OCI-LY3 (cell line): ENCODE data around the gene NDC1.

ENCODE experiments used
- H2AFZ ChIP-seq: fragments of 200-600, 300-600 bp; shearing (Covaris generic); 2 replicates; pipeline ENCODE4 v1.6.0; 2014; ENCODE audit warnings: antibody characterized with exemption, low read depth, low read length
- H3K27ac ChIP-seq: fragments of 200-600, 300-600 bp; sonication (generic); 2 replicates; pipeline ENCODE4 v1.5.1; 2014; ENCODE audit warnings: mild to moderate bottlenecking, low read length, moderate library complexity, mixed read lengths
- H3K27me3 ChIP-seq: fragments of 200-600, 300-600 bp; sonication (generic); 2 replicates; pipeline ENCODE4 v1.6.1; 2014; ENCODE audit warnings: low read depth, low read length, mixed read lengths
- H3K36me3 ChIP-seq: fragments of 200-600, 300-600 bp; sonication (generic); replicated peaks from 2 replicates; pipeline ENCODE3; 2014; ENCODE audit warnings: low read depth, low read length, mixed read lengths
- H3K4me1 ChIP-seq: fragments of 300-600, 200-600 bp; sonication (generic); 2 replicates; pipeline ENCODE4 v1.6.1; 2014; ENCODE audit warnings: low read length, mixed read lengths
- H3K4me2 ChIP-seq: fragments of 200-600, 300-600 bp; sonication (generic); 2 replicates; pipeline ENCODE4 v1.6.1; 2014; ENCODE audit warnings: low read length, mixed read lengths
- H3K4me3 ChIP-seq: fragments of 300-600, 200-600 bp; sonication (generic); 2 replicates; pipeline ENCODE4 v1.5.1; 2014; ENCODE audit warnings: antibody characterized with exemption, mild to moderate bottlenecking, low read length, moderate library complexity
- H3K79me2 ChIP-seq: fragments of 300-600, 200-600 bp; shearing (Covaris generic); 2 replicates; pipeline ENCODE4 v1.6.1; 2014; ENCODE audit warnings: mild to moderate bottlenecking, low read length, mixed read lengths
- H3K9ac ChIP-seq: fragments of 300-600, 200-600 bp; shearing (Covaris generic); 2 replicates; pipeline ENCODE4 v1.6.0; 2014; ENCODE audit warnings: mild to moderate bottlenecking, low read length, moderate library complexity
- H3K9me3 ChIP-seq: fragments of 200-600, 300-600 bp; shearing (Covaris generic); 2 replicates; pipeline ENCODE4 v1.6.1; 2014; ENCODE audit warnings: low read length, mixed read lengths; ENCODE audit not compliant: insufficient read depth
- H4K20me1 ChIP-seq: fragments of 200-600, 300-600 bp; sonication (generic); 2 replicates; pipeline ENCODE4 v1.6.1; 2016; ENCODE audit warnings: low read length, mixed read lengths; ENCODE audit not compliant: insufficient read depth
- CTCF ChIP-seq: fragments of 200-600, 300-600 bp; sonication (generic); IDR thresholded peaks from 2 replicates; pipeline ENCODE4 v1.5.1; 2014; ENCODE audit warnings: antibody characterized with exemption, low read length, low read depth
- EZH2phosphoT487 ChIP-seq: fragments of 200-600 bp; shearing (Covaris generic); IDR thresholded peaks from 2 replicates; pipeline ENCODE4 v1.6.1; 2018; ENCODE audit warnings: antibody characterized with exemption, mixed run types, low read depth

The NDC1 gene

GRCh38 chr1:53811414-53811851 is 26.7 kb downstream of the NDC1 start:
- no peaks in the 10 kb centered on the region for H3K27me3 ChIP-seq
- H3K4me3 ChIP-seq, result no peak overlapping the region
- H3K4me1 ChIP-seq, result no peaks in the 10 kb centered on the region
- no peak overlapping the region for H2AFZ ChIP-seq
- peaks cover 12% of the 10 kb centered on the region for H3K36me3 ChIP-seq
- H3K27ac ChIP-seq, result no peak overlapping the region
- H3K79me2 ChIP-seq, result peaks cover 34% of the 10 kb centered on the region
- no peak overlapping the region for H3K4me2 ChIP-seq
- no peak overlapping the region for H3K9ac ChIP-seq
- H3K9me3 ChIP-seq, result no peaks in the 10 kb centered on the region
- TF ChIP-seq EZH2phosphoT487 (no peak), CTCF (peak; percentile 36)
- no peaks in the 10 kb centered on the region for H4K20me1 ChIP-seq

- H3K79me2 ChIP-seq, result peaks cover 31% of the 10 kb centered on the region
- H3K27ac ChIP-seq, result no peak overlapping the region
- no peaks in the 10 kb centered on the region for H3K4me1 ChIP-seq
Measured at GRCh38 chr1:53810497-53810896, 27.6 kb downstream of the NDC1 start.

GRCh38 chr1:53810007-53810406 is 28.1 kb downstream of the NDC1 start:
- no peaks in the 10 kb centered on the region for H3K4me1 ChIP-seq
- H3K4me3 ChIP-seq, result no peak overlapping the region
- no peaks in the 10 kb centered on the region for H3K27me3 ChIP-seq
- H2AFZ ChIP-seq, result no peak overlapping the region
- H3K79me2 ChIP-seq, result peaks cover 26% of the 10 kb centered on the region
- H3K9ac ChIP-seq, result no peak overlapping the region
- peaks cover 13% of the 10 kb centered on the region for H3K36me3 ChIP-seq
- no peaks in the 10 kb centered on the region for H4K20me1 ChIP-seq
- TF ChIP-seq EZH2phosphoT487 (no peak), CTCF (no peak)
- H3K9me3 ChIP-seq, result no peaks in the 10 kb centered on the region
- no peak overlapping the region for H3K4me2 ChIP-seq
- no peak overlapping the region for H3K27ac ChIP-seq

More at GRCh38 chr1:53810497-53810896, 27.6 kb downstream of the NDC1 start:
- no peaks in the 10 kb centered on the region for H4K20me1 ChIP-seq
- H3K9ac ChIP-seq, result no peak overlapping the region
- H3K27me3 ChIP-seq, result no peaks in the 10 kb centered on the region
- H2AFZ ChIP-seq, result no peak overlapping the region
- no peak overlapping the region for H3K4me2 ChIP-seq
- H3K4me3 ChIP-seq, result no peak overlapping the region
- no peak for TF ChIP-seq EZH2phosphoT487
- no peak for TF ChIP-seq CTCF
- peaks cover 13% of the 10 kb centered on the region for H3K36me3 ChIP-seq
- H3K9me3 ChIP-seq, result no peaks in the 10 kb centered on the region

GRCh38 chr1:53807916-53808315 is 30.2 kb downstream of the NDC1 start:
- H3K79me2 ChIP-seq, result peaks cover 19% of the 10 kb centered on the region
- no peak overlapping the region for H3K4me3 ChIP-seq
- H2AFZ ChIP-seq, result no peak overlapping the region
- H3K9me3 ChIP-seq, result no peaks in the 10 kb centered on the region
- H3K27ac ChIP-seq, result no peak overlapping the region
- no peaks in the 10 kb centered on the region for H4K20me1 ChIP-seq
- H3K9ac ChIP-seq, result no peak overlapping the region
- no peak for TF ChIP-seq CTCF
- TF ChIP-seq EZH2phosphoT487, result no peak
- no peak overlapping the region for H3K4me2 ChIP-seq
- H3K36me3 ChIP-seq, result peaks cover 16% of the 10 kb centered on the region
- H3K4me1 ChIP-seq, result no peaks in the 10 kb centered on the region
- no peaks in the 10 kb centered on the region for H3K27me3 ChIP-seq
